Peyer's patch (tissue), 4 donors: Measurements from ENCODE around the gene ZC3H18. TPM values are rescaled to one million over a fixed set of nuclear protein-coding genes. Genes with fewer than 3 reads are reported as not detected.

Experiments
- DNase-seq, 3 donors: peaks; one replicate each; pipeline ENCODE4 v3.0.0-alpha.2; 2017 to 2019
- H3K27ac ChIP-seq, 4 donors: fragments of 200-600 bp; sonication (generic); one replicate each; pipeline ENCODE4 v1.5.1; 2016 to 2019
- H3K27me3 ChIP-seq, 2 donors: fragments of 200-600 bp; sonication (generic); one replicate each; pipeline ENCODE4 v1.5.1; 2019
- H3K36me3 ChIP-seq, 3 donors: fragments of 200-600 bp; sonication (generic); one replicate each; pipeline ENCODE4 v1.5.1; 2016 to 2019
- H3K4me1 ChIP-seq, 4 donors: fragments of 200-600 bp; sonication (generic); one replicate each; pipeline ENCODE4 v1.5.1; 2016 to 2019
- H3K4me3 ChIP-seq, 4 donors: fragments of 200-600 bp; sonication (generic); 1 replicate in 3 of 4; 2 replicates in 1 of 4; pipeline ENCODE4 v1.5.1; 2016 to 2019; ENCODE audit warnings: mild to moderate bottlenecking in 1 of 4
- H3K9me3 ChIP-seq, 4 donors: fragments of 200-600 bp; sonication (generic); one replicate each; pipeline ENCODE4 v1.5.1; 2016 to 2019; ENCODE audit warnings: mild to moderate bottlenecking in 1 of 4
- CTCF ChIP-seq, 6 experiments: fragments of 450-650 bp in 4 of 6; fragments of 200-600 bp in 2 of 6; sonication (generic) in 1 of 6; IDR thresholded peaks; one replicate each; pipeline ENCODE4 v1.5.1; 2017 to 2019; ENCODE audit warnings: antibody characterized with exemption in 6 of 6, mild to moderate bottlenecking in 3 of 6, moderate library complexity in 1 of 6
- POLR2A ChIP-seq, 2 donors: fragments of 450-650 bp; IDR thresholded peaks; one replicate each; pipeline ENCODE4 v1.5.1; 2017; ENCODE audit warnings: antibody characterized with exemption in 2 of 2, mild to moderate bottlenecking in 2 of 2, moderate library complexity in 2 of 2
- total RNA-seq, 4 donors: library from RNA; depleted of rRNA; stranded (reverse); fragments of >200 nt; gene quantifications; one replicate each; pipeline ENCODE4 v1.1.0, GENCODE V29; 2016

ZC3H18 gene
- total RNA-seq, 4 donors from 2014 or later, result 22.8 to 47.0 (median 32.9) TPM

DNA sequence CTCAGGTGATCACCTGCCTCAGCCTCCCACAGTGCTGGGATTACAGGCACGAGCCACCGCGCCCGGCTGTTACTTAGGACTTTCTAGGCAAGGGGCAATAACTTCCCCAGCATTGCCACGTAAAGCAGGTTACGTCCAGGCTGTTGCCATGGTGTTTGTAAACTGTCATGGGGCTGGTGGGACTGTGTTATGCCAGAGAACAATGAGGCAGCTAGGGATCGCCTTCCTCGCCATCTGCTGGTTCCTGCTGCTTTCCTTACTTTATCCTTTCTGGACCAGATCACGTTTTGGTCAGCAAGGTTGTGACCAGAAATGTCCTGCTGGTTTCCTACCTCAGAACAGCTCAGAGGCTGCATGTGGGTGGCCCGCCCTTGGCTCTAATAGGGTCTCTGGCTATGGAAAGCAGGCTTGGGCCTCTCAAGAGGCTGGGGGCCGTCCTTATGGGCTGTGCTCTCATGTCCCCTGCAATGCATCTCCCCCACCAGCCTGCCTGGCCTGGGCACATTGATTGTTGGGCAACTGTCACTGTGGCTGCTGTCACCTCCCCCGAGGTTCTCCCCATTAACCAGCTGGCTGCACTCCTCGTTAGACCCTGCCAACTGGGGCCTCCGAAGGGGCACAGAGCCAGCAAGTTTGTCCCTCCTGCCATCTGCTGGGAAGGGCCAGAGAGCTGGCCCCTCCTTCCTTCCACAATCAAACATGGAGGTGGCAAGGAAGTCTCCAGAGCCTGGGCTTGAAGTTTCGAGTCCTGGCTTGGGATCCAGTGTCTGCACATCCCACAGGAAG lies 28.2 kb upstream of the ZC3H18 start:
- no peak overlapping the region for H3K27ac ChIP-seq
- H3K36me3 ChIP-seq, result no peaks in the 10 kb centered on the region
- H3K4me3 ChIP-seq, result no peak overlapping the region
- H3K27me3 ChIP-seq, result peaks cover 0 to 15% of the 10 kb centered on the region in 2 donors
- no peak for TF ChIP-seq POLR2A (IDR thresholded peaks at IDR 0.05)
- TF ChIP-seq CTCF (IDR thresholded peaks at IDR 0.05), result no peak
- no peaks in the 10 kb centered on the region for H3K4me1 ChIP-seq
- DNase-seq, result no peak
- H3K9me3 ChIP-seq, result peaks cover 0 to 15% (median 7%) of the 10 kb centered on the region in 4 donors

DNA sequence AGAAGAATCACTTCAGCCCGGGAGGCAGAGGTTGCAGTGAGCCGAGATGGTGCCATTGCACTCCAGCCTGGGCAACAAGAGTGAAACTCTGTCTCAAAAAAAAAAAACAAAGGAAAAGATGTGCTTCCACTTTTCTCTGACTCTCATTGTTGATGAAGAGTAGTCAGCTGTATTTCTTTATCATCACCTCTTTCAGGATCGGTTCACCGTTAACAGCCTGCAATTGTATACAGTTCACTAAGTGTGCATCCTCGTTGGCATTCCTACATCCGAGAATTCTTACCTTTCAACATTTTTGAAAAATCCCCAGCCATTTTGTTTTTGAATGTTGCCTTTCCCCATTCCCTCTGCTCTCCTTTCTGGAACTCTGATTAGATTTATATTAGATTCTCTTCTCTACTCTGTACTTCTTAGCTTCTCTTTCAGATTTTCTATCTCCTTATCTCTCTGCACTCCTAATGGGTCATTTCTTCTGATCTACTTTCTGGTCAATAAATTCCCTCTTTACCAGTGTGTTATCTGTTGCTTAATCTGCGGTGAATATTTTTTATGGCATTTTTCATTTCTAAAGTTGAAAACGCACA lies 26.9 kb upstream of the ZC3H18 start:
- no peak for DNase-seq
- peaks cover 0 to 15% (median 7%) of the 10 kb centered on the region in 4 donors for H3K9me3 ChIP-seq
- no peak overlapping the region for H3K4me3 ChIP-seq
- no peak overlapping the region for H3K27ac ChIP-seq
- no peaks in the 10 kb centered on the region for H3K36me3 ChIP-seq
- H3K4me1 ChIP-seq, result no peaks in the 10 kb centered on the region
- peaks cover 0 to 15% of the 10 kb centered on the region in 2 donors for H3K27me3 ChIP-seq
- no peak for TF ChIP-seq POLR2A (IDR thresholded peaks at IDR 0.05)
- TF ChIP-seq CTCF (IDR thresholded peaks at IDR 0.05), result no peak

- TF ChIP-seq POLR2A (IDR thresholded peaks at IDR 0.05) (no peak), CTCF (IDR thresholded peaks at IDR 0.05) (no peak)
- Histone ChIP-seq H3K27ac (no peak overlapping the region), H3K9me3 (peaks cover 0 to 15% (median 7%) of the 10 kb centered on the region in 4 donors), H3K36me3 (no peaks in the 10 kb centered on the region), H3K4me1 (no peaks in the 10 kb centered on the region), H3K27me3 (no peaks in the 10 kb centered on the region), H3K4me3 (no peak overlapping the region)
- DNase-seq, result no peak
Observed at GRCh38 chr16:88545781-88546180, 24.4 kb upstream of the ZC3H18 start.

- no peak for DNase-seq
- H3K27me3 ChIP-seq, result no peaks in the 10 kb centered on the region
- H3K4me3 ChIP-seq, result no peak overlapping the region
- peaks cover 0 to 8% (median 3%) of the 10 kb centered on the region in 4 donors for H3K9me3 ChIP-seq
- no peaks in the 10 kb centered on the region for H3K36me3 ChIP-seq
- no peak for TF ChIP-seq POLR2A (IDR thresholded peaks at IDR 0.05)
- no peak overlapping the region for H3K27ac ChIP-seq
- H3K4me1 ChIP-seq, result no peaks in the 10 kb centered on the region
Observed at GRCh38 chr16:88548131-88548874, 21.9 kb upstream of the ZC3H18 start.

DNA sequence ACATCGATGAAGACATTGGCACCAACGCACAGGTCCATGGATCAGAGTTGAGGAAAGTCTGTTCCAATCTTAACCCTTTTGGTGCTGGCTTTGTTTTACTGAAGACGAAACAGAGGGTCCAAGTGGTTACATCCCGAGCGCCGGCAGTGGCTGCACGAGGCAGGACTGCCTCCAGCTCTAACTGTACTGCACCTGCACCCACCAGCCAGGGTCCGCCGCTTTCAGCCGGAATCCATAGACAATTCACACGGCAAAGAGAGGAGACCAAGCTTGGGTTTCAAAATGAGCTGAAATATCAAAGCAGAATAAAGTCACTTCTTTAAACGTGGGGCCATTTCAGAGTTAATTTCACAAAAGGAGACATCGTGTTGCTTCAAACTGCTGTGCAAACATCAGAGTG lies 21.2 kb upstream of the ZC3H18 start:
- Histone ChIP-seq H3K4me1 (no peaks in the 10 kb centered on the region), H3K9me3 (peaks cover 0 to 3% (median 1%) of the 10 kb centered on the region in 4 donors), H3K27ac (no peak overlapping the region), H3K36me3 (no peaks in the 10 kb centered on the region), H3K27me3 (no peaks in the 10 kb centered on the region), H3K4me3 (no peak overlapping the region)
- DNase-seq, result no peak
- TF ChIP-seq POLR2A (IDR thresholded peaks at IDR 0.05), result no peak
- no peak for TF ChIP-seq CTCF (IDR thresholded peaks at IDR 0.05)
